ENCODE data around the gene HTRA2.

The HTRA2 gene

GRCh38 chr2:74529357-74530238 lies at the start of gene HTRA2, which contains the start of gene AUP1:
Gene HTRA2 (plus strand): TSS chr2:74529933. CDS start chr2:74530007, 74 bp downstream.
Gene AUP1 (minus strand): TSS chr2:74529706. CDS start chr2:74529629, 77 bp downstream.
- peak; percentile 42; the same call in 1 of the 2 replicates for TF ChIP-seq ZFX (IDR thresholded peaks at IDR 0.05)
- TF ChIP-seq CTCF (conservative IDR thresholded peaks at IDR 0.05), result no peak
- peak within 1 kb of the TSS; percentile 94 for H3K27ac ChIP-seq

GRCh38 chr2:74481431-74481830 lies 48.3 kb upstream of the HTRA2 start:
- TF ChIP-seq ZFX (IDR thresholded peaks at IDR 0.05) (no peak), CTCF (conservative IDR thresholded peaks at IDR 0.05) (no peak)
- peak overlapping the region; percentile 85 for H3K27ac ChIP-seq

- no peak for TF ChIP-seq CTCF (conservative IDR thresholded peaks at IDR 0.05)
- TF ChIP-seq ZFX (IDR thresholded peaks at IDR 0.05), result peak; percentile 86
- H3K27ac ChIP-seq, result peak overlapping the region; percentile 85
Observed at GRCh38 chr2:74481961-74482800, 47.6 kb upstream of the HTRA2 start.

GRCh38 chr2:74482801-74483674 lies 46.7 kb upstream of the HTRA2 start, which contains the start of the genes CCDC142 and TTC31:
Gene CCDC142 (minus strand): TSS chr2:74482998. CDS start chr2:74482837, 161 bp downstream.
Gene TTC31 (plus strand): TSS chr2:74483081. CDS start chr2:74483096, 15 bp downstream.
- TF ChIP-seq CTCF (conservative IDR thresholded peaks at IDR 0.05) (peak; percentile 77), ZFX (IDR thresholded peaks at IDR 0.05) (no peak)
- peak within 1 kb of the TSS; percentile 85 for H3K27ac ChIP-seq

GRCh38 chr2:74483675-74484164 lies 46.0 kb upstream of the HTRA2 start:
- peak overlapping the region; percentile 85 for H3K27ac ChIP-seq

- TF ChIP-seq CTCF (conservative IDR thresholded peaks at IDR 0.05) (no peak), ZFX (IDR thresholded peaks at IDR 0.05) (no peak)
- no peak overlapping the region for H3K27ac ChIP-seq
Observed at GRCh38 chr2:74486141-74486540, 43.6 kb upstream of the HTRA2 start.

All from C4-2B (cell line).